ENCODE results near the gene WDR86.

DNA sequence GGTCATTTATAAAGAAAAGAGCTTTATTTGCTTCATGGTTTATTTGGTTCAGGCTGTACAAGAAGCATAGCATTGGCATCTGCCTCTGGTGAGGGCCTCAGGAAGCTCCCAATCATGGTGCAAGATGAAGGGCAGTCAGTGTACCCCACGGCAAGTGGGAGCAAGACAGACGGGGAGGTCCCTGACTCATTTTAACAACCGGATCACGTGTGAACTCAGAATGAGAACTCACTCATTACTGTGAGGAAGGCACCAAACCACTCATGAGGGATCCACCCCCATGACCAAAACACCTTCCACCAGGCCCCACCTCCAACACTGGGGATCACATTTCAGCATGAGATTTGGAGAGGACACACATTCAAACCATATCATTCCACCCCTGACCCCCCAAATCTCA lies 45.9 kb upstream of the WDR86 start:
- TF ChIP-seq, protein P1, sequence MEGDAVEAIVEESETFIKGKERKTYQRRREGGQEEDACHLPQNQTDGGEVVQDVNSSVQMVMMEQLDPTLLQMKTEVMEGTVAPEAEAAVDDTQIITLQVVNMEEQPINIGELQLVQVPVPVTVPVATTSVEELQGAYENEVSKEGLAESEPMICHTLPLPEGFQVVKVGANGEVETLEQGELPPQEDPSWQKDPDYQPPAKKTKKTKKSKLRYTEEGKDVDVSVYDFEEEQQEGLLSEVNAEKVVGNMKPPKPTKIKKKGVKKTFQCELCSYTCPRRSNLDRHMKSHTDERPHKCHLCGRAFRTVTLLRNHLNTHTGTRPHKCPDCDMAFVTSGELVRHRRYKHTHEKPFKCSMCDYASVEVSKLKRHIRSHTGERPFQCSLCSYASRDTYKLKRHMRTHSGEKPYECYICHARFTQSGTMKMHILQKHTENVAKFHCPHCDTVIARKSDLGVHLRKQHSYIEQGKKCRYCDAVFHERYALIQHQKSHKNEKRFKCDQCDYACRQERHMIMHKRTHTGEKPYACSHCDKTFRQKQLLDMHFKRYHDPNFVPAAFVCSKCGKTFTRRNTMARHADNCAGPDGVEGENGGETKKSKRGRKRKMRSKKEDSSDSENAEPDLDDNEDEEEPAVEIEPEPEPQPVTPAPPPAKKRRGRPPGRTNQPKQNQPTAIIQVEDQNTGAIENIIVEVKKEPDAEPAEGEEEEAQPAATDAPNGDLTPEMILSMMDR (conservative IDR thresholded peaks at IDR 0.05; ENCODE audit: low read length): no peak
- no peak for TF ChIP-seq EZH2phosphoT487 (IDR thresholded peaks at IDR 0.05; ENCODE audit: borderline replicate concordance)
